ENCODE data around the gene RBM10. TPM values are rescaled to one million over a fixed set of nuclear protein-coding genes. Genes with fewer than 3 reads are reported as not detected.
A peak's percentile ranks its signal among the peaks of the same experiment; 100 is the strongest.

Gene RBM10
- total and polyA plus RNA-seq, 9 of the 15 experiments (the other 6 are each of a cell fraction or from before 2014, with no cell fraction given) = 1.1 to 61.7 (median 31.5) TPM

DNA sequence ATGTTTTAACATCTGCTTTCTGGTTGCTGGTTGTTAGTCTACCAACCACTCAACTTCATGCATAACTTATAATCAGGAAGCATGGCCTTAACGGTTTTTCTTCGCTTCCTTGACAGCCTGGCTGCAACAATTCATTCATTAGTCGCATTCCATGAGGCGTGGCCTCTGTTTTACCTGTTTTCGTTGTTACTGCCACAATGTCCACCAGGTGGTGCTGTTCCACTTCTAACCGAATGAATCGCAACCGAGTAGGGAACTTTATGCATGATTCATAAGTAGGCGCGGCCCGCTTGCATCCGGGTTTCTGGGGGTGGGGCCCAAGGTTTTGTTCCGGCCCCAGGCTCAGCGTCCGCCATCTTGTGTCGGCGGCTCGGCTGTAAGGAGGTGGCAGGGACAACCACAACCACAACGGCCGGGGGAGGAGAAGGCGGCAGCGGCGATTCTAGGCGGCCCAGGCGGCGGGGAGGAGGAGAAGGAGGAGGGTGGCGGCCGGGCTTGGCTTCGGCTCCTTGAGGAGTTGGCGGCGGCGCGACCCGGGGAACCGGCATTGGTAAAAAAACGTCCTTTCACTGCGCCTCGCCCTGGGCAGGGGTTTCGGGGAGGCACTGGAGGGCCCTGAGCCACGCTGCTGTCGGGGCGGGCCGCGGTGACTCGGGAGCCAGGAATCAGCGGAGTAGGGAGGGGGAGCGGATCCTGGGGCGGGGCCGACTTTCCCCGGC is 48.6 kb downstream of the RBM10 start, which contains the start of gene UBA1 (continued):
- TF ChIP-seq SIRT6 (IDR thresholded peaks at IDR 0.05; ENCODE audit: low read depth, low read length) (no peak), HNRNPK (IDR thresholded peaks at IDR 0.05; ENCODE audit: low read depth, low read length, poor library complexity, severe bottlenecking) (no peak), ZNF830 (CRISPR knock-in tag; IDR thresholded peaks at IDR 0.05) (0 out of 2 replicates have a peak, but pooled peaks have one; percentile 81), EZH2 (IDR thresholded peaks at IDR 0.05; ENCODE audit: borderline replicate concordance, low read depth, low read length) (no peak), ASH1L (IDR thresholded peaks at IDR 0.05; ENCODE audit: borderline replicate concordance, low read depth, partially characterized antibody) (no peak), MCM2 (IDR thresholded peaks at IDR 0.05; ENCODE audit: low read depth) (no peak), MXI1 (IDR thresholded peaks at IDR 0.05; ENCODE audit: low read depth, low read length) (peak; percentile 22; the same call in 1 of the 2 replicates), RNF2 (IDR thresholded peaks at IDR 0.05) (no peak), SMC3 (conservative IDR thresholded peaks at IDR 0.05; ENCODE audit: insufficient read depth, low read depth, low read length) (peak; percentile 89), ARNT (IDR thresholded peaks at IDR 0.05) (peak in 1 of 2 experiments; percentile 72; a peak in 1 of 4 replicates), ZNF780A (CRISPR knock-in tag; IDR thresholded peaks at IDR 0.05) (no peak), HDAC6 (IDR thresholded peaks at IDR 0.05; ENCODE audit: low read depth, low read length) (no peak), THRAP3 (IDR thresholded peaks at IDR 0.05; ENCODE audit: borderline replicate concordance) (no peak), ZNF76 (CRISPR knock-in tag; IDR thresholded peaks at IDR 0.05; ENCODE audit: borderline replicate concordance) (no peak), MEIS2 (IDR thresholded peaks at IDR 0.05; ENCODE audit: partially characterized antibody) (peak; percentile 66), HDAC1 (IDR thresholded peaks at IDR 0.05) (peak in 1 of 2 experiments; percentile 40; a peak in 2 of 4 replicates), ZNF583 (CRISPR knock-in tag; IDR thresholded peaks at IDR 0.05) (no peak)
- TF ChIP-seq, protein P1, sequence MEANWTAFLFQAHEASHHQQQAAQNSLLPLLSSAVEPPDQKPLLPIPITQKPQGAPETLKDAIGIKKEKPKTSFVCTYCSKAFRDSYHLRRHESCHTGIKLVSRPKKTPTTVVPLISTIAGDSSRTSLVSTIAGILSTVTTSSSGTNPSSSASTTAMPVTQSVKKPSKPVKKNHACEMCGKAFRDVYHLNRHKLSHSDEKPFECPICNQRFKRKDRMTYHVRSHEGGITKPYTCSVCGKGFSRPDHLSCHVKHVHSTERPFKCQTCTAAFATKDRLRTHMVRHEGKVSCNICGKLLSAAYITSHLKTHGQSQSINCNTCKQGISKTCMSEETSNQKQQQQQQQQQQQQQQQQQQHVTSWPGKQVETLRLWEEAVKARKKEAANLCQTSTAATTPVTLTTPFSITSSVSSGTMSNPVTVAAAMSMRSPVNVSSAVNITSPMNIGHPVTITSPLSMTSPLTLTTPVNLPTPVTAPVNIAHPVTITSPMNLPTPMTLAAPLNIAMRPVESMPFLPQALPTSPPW (CRISPR knock-in tag; IDR thresholded peaks at IDR 0.05) = peak; percentile 40; the same call in 1 of the 2 replicates
- TF ChIP-seq, protein P2, sequence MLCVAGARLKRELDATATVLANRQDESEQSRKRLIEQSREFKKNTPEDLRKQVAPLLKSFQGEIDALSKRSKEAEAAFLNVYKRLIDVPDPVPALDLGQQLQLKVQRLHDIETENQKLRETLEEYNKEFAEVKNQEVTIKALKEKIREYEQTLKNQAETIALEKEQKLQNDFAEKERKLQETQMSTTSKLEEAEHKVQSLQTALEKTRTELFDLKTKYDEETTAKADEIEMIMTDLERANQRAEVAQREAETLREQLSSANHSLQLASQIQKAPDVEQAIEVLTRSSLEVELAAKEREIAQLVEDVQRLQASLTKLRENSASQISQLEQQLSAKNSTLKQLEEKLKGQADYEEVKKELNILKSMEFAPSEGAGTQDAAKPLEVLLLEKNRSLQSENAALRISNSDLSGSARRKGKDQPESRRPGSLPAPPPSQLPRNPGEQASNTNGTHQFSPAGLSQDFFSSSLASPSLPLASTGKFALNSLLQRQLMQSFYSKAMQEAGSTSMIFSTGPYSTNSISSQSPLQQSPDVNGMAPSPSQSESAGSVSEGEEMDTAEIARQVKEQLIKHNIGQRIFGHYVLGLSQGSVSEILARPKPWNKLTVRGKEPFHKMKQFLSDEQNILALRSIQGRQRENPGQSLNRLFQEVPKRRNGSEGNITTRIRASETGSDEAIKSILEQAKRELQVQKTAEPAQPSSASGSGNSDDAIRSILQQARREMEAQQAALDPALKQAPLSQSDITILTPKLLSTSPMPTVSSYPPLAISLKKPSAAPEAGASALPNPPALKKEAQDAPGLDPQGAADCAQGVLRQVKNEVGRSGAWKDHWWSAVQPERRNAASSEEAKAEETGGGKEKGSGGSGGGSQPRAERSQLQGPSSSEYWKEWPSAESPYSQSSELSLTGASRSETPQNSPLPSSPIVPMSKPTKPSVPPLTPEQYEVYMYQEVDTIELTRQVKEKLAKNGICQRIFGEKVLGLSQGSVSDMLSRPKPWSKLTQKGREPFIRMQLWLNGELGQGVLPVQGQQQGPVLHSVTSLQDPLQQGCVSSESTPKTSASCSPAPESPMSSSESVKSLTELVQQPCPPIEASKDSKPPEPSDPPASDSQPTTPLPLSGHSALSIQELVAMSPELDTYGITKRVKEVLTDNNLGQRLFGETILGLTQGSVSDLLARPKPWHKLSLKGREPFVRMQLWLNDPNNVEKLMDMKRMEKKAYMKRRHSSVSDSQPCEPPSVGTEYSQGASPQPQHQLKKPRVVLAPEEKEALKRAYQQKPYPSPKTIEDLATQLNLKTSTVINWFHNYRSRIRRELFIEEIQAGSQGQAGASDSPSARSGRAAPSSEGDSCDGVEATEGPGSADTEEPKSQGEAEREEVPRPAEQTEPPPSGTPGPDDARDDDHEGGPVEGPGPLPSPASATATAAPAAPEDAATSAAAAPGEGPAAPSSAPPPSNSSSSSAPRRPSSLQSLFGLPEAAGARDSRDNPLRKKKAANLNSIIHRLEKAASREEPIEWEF (CRISPR knock-in tag; IDR thresholded peaks at IDR 0.05) = no peak
- TF ChIP-seq, protein P3, sequence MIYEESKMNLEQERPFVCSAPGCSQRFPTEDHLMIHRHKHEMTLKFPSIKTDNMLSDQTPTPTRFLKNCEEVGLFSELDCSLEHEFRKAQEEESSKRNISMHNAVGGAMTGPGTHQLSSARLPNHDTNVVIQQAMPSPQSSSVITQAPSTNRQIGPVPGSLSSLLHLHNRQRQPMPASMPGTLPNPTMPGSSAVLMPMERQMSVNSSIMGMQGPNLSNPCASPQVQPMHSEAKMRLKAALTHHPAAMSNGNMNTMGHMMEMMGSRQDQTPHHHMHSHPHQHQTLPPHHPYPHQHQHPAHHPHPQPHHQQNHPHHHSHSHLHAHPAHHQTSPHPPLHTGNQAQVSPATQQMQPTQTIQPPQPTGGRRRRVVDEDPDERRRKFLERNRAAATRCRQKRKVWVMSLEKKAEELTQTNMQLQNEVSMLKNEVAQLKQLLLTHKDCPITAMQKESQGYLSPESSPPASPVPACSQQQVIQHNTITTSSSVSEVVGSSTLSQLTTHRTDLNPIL (CRISPR knock-in tag; IDR thresholded peaks at IDR 0.05) = no peak
